ENCODE data around the gene PDK2.
A peak's percentile ranks its signal among the peaks of the same experiment; 100 is the strongest.

GRCh38 chr17:50111673-50112655, 16.8 kb downstream of the PDK2 start:
- TF ChIP-seq PHF8 (IDR thresholded peaks at IDR 0.05; ENCODE audit: borderline replicate concordance, low read length): peak; percentile 35; the same call in 1 of the 2 replicates
- TF ChIP-seq AFF1 (IDR thresholded peaks at IDR 0.05; ENCODE audit: low read depth in 1 of 2, partially characterized antibody in 2 of 2): no peak
- TF ChIP-seq EZH2 (IDR thresholded peaks at IDR 0.05; ENCODE audit: borderline replicate concordance, low read depth, low read length): no peak
- TF ChIP-seq EGR1 (conservative IDR thresholded peaks at IDR 0.05): no peak
- TF ChIP-seq ZNF445 (CRISPR knock-in tag; IDR thresholded peaks at IDR 0.05; ENCODE audit: low read depth): no peak

Measured in K562 (cell line).